Fibroblast of lung (primary cell): ENCODE data around the gene GSK3A. TPM values are rescaled to one million over a fixed set of nuclear protein-coding genes. Genes with fewer than 3 reads are reported as not detected.
A peak's percentile ranks its signal among the peaks of the same experiment; 100 is the strongest.

Experiments used
- DNase-seq, 2 donors: peaks; one replicate each; pipeline versions ENCODE4 v3.0.0 to v3.0.0-alpha.2; 2010; ENCODE audit warnings: low read depth in 2 of 2
- H2AFZ ChIP-seq: 2 replicates; pipeline ENCODE4 v1.5.1; 2012; ENCODE audit warnings: low read length, control low read depth, inconsistent platforms
- H3K27ac ChIP-seq: 2 replicates; pipeline ENCODE4 v1.5.1; 2011; ENCODE audit warnings: low read length, control low read depth; ENCODE audit not compliant: insufficient read depth
- H3K27me3 ChIP-seq: 2 replicates; pipeline ENCODE4 v1.5.1; 2011; ENCODE audit warnings: mild to moderate bottlenecking, low read length; ENCODE audit not compliant: control insufficient read depth, insufficient read depth
- H3K36me3 ChIP-seq: 2 replicates; pipeline ENCODE4 v1.5.1; 2011; ENCODE audit warnings: low read length; ENCODE audit not compliant: control insufficient read depth, insufficient read depth
- H3K4me1 ChIP-seq: 2 replicates; pipeline ENCODE4 v1.5.1; 2011; ENCODE audit warnings: low read length; ENCODE audit not compliant: control insufficient read depth, insufficient read depth; ENCODE audit errors: extremely low read depth
- H3K4me2 ChIP-seq: 2 replicates; pipeline ENCODE4 v1.5.1; 2011; ENCODE audit warnings: low read length, control low read depth; ENCODE audit not compliant: insufficient read depth; ENCODE audit errors: extremely low read depth
- H3K4me3 ChIP-seq, 4 experiments: fragments of 200-600 bp in 1 of 4; sonication (generic) in 1 of 4; replicated peaks in 1 of 4; 2 replicates each; pipeline ENCODE4 v1.5.1; 2011 to 2016; ENCODE audit warnings: low read length in 4 of 4, low read depth in 3 of 4, mild to moderate bottlenecking in 3 of 4, control low read depth in 2 of 4, inconsistent platforms in 1 of 4, mixed read lengths in 1 of 4; ENCODE audit not compliant: insufficient read depth in 1 of 4; ENCODE audit errors: control extremely low read depth in 1 of 4
- H3K79me2 ChIP-seq: 2 replicates; pipeline ENCODE4 v1.5.1; 2012; ENCODE audit warnings: mild to moderate bottlenecking, low read length, inconsistent platforms; ENCODE audit not compliant: control insufficient read depth, insufficient read depth
- H3K9ac ChIP-seq: 2 replicates; pipeline ENCODE4 v1.5.1; 2011; ENCODE audit warnings: mild to moderate bottlenecking, low read length, control low read depth; ENCODE audit not compliant: insufficient read depth
- H3K9me3 ChIP-seq: 2 replicates; pipeline ENCODE4 v1.5.1; 2012; ENCODE audit warnings: low read depth, low read length; ENCODE audit not compliant: control insufficient read depth, insufficient read depth
- H4K20me1 ChIP-seq: 2 replicates; pipeline ENCODE4 v1.5.1; 2011; ENCODE audit warnings: low read length; ENCODE audit not compliant: control insufficient read depth, insufficient read depth; ENCODE audit errors: extremely low read depth
- EZH2 ChIP-seq: IDR thresholded peaks from 2 replicates; pipeline ENCODE4 v1.5.1; 2012; ENCODE audit warnings: low read length, control low read depth, mild to moderate bottlenecking; ENCODE audit errors: missing control alignments
- polyA plus RNA-seq, 2 donors: library from polyadenylated mRNA; depleted of rRNA in 1 of 2; stranded (reverse) in 1 of 2; unstranded in 1 of 2; fragments of >200 nt; gene quantifications; 2 replicates each; pipeline ENCODE4 v1.2.1, GENCODE V29; 2011 to 2012; ENCODE audit warnings: missing spikeins in 1 of 2
- total RNA-seq: library from RNA; depleted of rRNA; stranded (reverse); fragments of >200 nt; gene quantifications from 2 replicates; pipeline ENCODE4 v1.2.1, GENCODE V29; 2014
- TF ChIP-seq, protein P1 (sequence below), 2 donors: IDR thresholded peaks in 1 of 2; conservative IDR thresholded peaks in 1 of 2; 1 replicate in 1 of 2; 2 replicates in 1 of 2; pipeline ENCODE4 v1.5.1; 2011 to 2012; ENCODE audit warnings: low read length in 2 of 2, control low read depth in 1 of 2, inconsistent platforms in 1 of 2, low read depth in 1 of 2, mild to moderate bottlenecking in 1 of 2

GSK3A gene
- total and polyA plus RNA-seq, 2 donors (not counting 1 experiment from before 2014, with no cell fraction given): 11.6 to 21.7 TPM

- no peaks in the 10 kb centered on the region for H4K20me1 ChIP-seq
- peak overlapping the region; percentile 84 to 98 (median 92) for H3K4me3 ChIP-seq
- H3K79me2 ChIP-seq: peaks cover 59% of the 10 kb centered on the region
- peak overlapping the region; percentile 93 for H3K27ac ChIP-seq
- TF ChIP-seq EZH2: no peak
- TF ChIP-seq, protein P1, sequence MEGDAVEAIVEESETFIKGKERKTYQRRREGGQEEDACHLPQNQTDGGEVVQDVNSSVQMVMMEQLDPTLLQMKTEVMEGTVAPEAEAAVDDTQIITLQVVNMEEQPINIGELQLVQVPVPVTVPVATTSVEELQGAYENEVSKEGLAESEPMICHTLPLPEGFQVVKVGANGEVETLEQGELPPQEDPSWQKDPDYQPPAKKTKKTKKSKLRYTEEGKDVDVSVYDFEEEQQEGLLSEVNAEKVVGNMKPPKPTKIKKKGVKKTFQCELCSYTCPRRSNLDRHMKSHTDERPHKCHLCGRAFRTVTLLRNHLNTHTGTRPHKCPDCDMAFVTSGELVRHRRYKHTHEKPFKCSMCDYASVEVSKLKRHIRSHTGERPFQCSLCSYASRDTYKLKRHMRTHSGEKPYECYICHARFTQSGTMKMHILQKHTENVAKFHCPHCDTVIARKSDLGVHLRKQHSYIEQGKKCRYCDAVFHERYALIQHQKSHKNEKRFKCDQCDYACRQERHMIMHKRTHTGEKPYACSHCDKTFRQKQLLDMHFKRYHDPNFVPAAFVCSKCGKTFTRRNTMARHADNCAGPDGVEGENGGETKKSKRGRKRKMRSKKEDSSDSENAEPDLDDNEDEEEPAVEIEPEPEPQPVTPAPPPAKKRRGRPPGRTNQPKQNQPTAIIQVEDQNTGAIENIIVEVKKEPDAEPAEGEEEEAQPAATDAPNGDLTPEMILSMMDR (conservative IDR thresholded peaks at IDR 0.05 in 1 of 2, IDR thresholded peaks at IDR 0.05 in 1 of 2; ENCODE audit: low read depth in 1 of 2, low read length in 2 of 2): no peak
- peak overlapping the region; percentile 95 for H3K9ac ChIP-seq
- peak overlapping the region; percentile 68 for H3K4me2 ChIP-seq
- DNase-seq: peak; percentile 43
- no peak overlapping the region for H2AFZ ChIP-seq
- H3K9me3 ChIP-seq: no peaks in the 10 kb centered on the region
- no peaks in the 10 kb centered on the region for H3K27me3 ChIP-seq
- peaks cover 23% of the 10 kb centered on the region for H3K4me1 ChIP-seq
- H3K36me3 ChIP-seq: peaks cover 12% of the 10 kb centered on the region
Observed at GRCh38 chr19:42253245-42254088, 11.1 kb upstream of the GSK3A start.

GRCh38 chr19:42252365-42253244, 10.2 kb upstream of the GSK3A start:
- Histone ChIP-seq H2AFZ (no peak overlapping the region), H4K20me1 (no peaks in the 10 kb centered on the region), H3K4me1 (peaks cover 23% of the 10 kb centered on the region), H3K4me3 (peak overlapping the region; percentile 47 to 97 (median 66)), H3K9me3 (no peaks in the 10 kb centered on the region), H3K27me3 (no peaks in the 10 kb centered on the region), H3K9ac (peak overlapping the region; percentile 75), H3K4me2 (peak overlapping the region; percentile 68), H3K27ac (peak overlapping the region; percentile 82), H3K79me2 (peaks cover 60% of the 10 kb centered on the region), H3K36me3 (peaks cover 12% of the 10 kb centered on the region)
- TF ChIP-seq, protein P1 (conservative IDR thresholded peaks at IDR 0.05 in 1 of 2, IDR thresholded peaks at IDR 0.05 in 1 of 2; ENCODE audit: low read depth in 1 of 2, low read length in 2 of 2): no peak
- TF ChIP-seq EZH2: no peak
- DNase-seq: peak; percentile 47 to 65
